HepG2 (cell line): ENCODE measurements around the gene HIBADH. TPM values are rescaled to one million over a fixed set of nuclear protein-coding genes. Genes with fewer than 3 reads are reported as not detected.

ENCODE experiments used
- ATAC-seq: fragments of 200-7000 bp; cut with Tn5 transposase; 3 replicates; pipeline ENCODE4 v1.9.1; 2020; ENCODE audit warnings: mild to moderate bottlenecking, moderate library complexity
- BruUV-seq: library from RNA; stranded (reverse); fragments of 400-500 nt; replicated peaks from 2 replicates; lab custom pipeline; 2021; lab: Mats Ljungman, UMichigan
- CTCF ChIA-PET: fragments of 300-600 bp; formaldehyde crosslinking; extraction: SDS; loops from one replicate; lab custom pipeline; 2021; ENCODE audit warnings: low total read pairs, inconsistent platforms, low intra/inter-chr PET ratio; lab: Yijun Ruan, JAX
- POLR2A ChIA-PET: fragments of 350-600 bp; sonication (Branson Sonifier 250); formaldehyde crosslinking; loops from one replicate; lab custom pipeline; 2020; ENCODE audit warnings: antibody characterized with exemption, inconsistent platforms; lab: Yijun Ruan, JAX
- DNase-seq: peaks from one replicate; pipeline ENCODE4 v3.0.0-alpha.2; 2015; ENCODE audit warnings: low spot score
- FAIRE-seq: peaks from 3 replicates; lab custom pipeline; 2011; peaks lifted over from hg19 to GRCh38; lab: Jason Lieb, UNC
- H2AFZ ChIP-seq: one replicate; pipeline ENCODE4 v1.6.1; 2011; ENCODE audit warnings: low read length, inconsistent platforms
- H3K27ac ChIP-seq: fragments of 300-600 bp; 3 replicates; pipeline ENCODE4 v1.8.0; 2011; ENCODE audit warnings: mixed run types, mild to moderate bottlenecking, mixed read lengths, low read length, inconsistent platforms; ENCODE audit not compliant: insufficient read depth; ENCODE audit errors: extremely low read length
- H3K27me3 ChIP-seq, 2 experiments: fragments of 200-600 bp in 1 of 2; 2 replicates in 1 of 2; 3 replicates in 1 of 2; pipeline versions ENCODE4 v1.6.0 to v1.8.0; 2011; ENCODE audit warnings: low read length in 2 of 2, mild to moderate bottlenecking in 2 of 2, moderate library complexity in 2 of 2, inconsistent platforms in 1 of 2; ENCODE audit not compliant: insufficient read depth in 2 of 2, control insufficient read depth in 1 of 2
- H3K36me3 ChIP-seq, 2 experiments: fragments of 200-600 bp in 1 of 2; replicated peaks in 1 of 2; 2 replicates in 1 of 2; 3 replicates in 1 of 2; pipeline versions ENCODE4 v1.5.1 to v1.8.0; 2011; ENCODE audit warnings: low read length in 2 of 2, inconsistent platforms in 1 of 2; ENCODE audit not compliant: insufficient read depth in 2 of 2, control insufficient read depth in 1 of 2
- H3K4me1 ChIP-seq: 2 replicates; pipeline ENCODE4 v1.5.1; 2012; ENCODE audit warnings: low read length, inconsistent platforms; ENCODE audit not compliant: insufficient read depth
- H3K4me2 ChIP-seq: 2 replicates; pipeline ENCODE4 v1.6.0; 2011; ENCODE audit warnings: low read depth, low read length, inconsistent platforms
- H3K4me3 ChIP-seq, 3 experiments: fragments of 200-600 bp in 1 of 3; sonication (generic), shearing (Covaris generic) in 1 of 3; replicated peaks in 1 of 3; 2 replicates each; pipeline ENCODE4 v1.5.1; 2011 to 2016; ENCODE audit warnings: low read length in 3 of 3, inconsistent platforms in 2 of 3, low read depth in 2 of 3, mild to moderate bottlenecking in 2 of 3, control low read depth in 1 of 3, mixed read lengths in 1 of 3; ENCODE audit not compliant: insufficient read depth in 1 of 3
- H3K79me2 ChIP-seq: one replicate; pipeline ENCODE4 v1.6.1; 2011; ENCODE audit warnings: low read length, inconsistent platforms; ENCODE audit not compliant: insufficient read depth
- H3K9ac ChIP-seq: 2 replicates; pipeline ENCODE4 v1.6.0; 2011; ENCODE audit warnings: mild to moderate bottlenecking, low read depth, low read length, inconsistent platforms; ENCODE audit not compliant: insufficient read depth
- H3K9me3 ChIP-seq: 2 replicates; pipeline ENCODE4 v1.5.1; 2012; ENCODE audit warnings: mild to moderate bottlenecking, low read length
- H4K20me1 ChIP-seq: 2 replicates; pipeline ENCODE4 v1.6.0; 2011; ENCODE audit warnings: inconsistent platforms, mild to moderate bottlenecking, low read length, moderate library complexity; ENCODE audit not compliant: insufficient read depth
- GABPA ChIP-seq, 2 experiments: IDR thresholded peaks; 2 replicates each; pipeline ENCODE4 v1.6.1; 2011 to 2016; ENCODE audit warnings: low read depth in 2 of 2, low read length in 1 of 2, missing biosample characterization in 1 of 2, missing genetic modification characterization in 1 of 2
- ISX ChIP-seq: sonication (generic); formaldehyde crosslinking; conservative IDR thresholded peaks from 2 replicates; pipeline ENCODE4 v1.5.0; 2020; ENCODE audit warnings: missing genetic modification reagents
- JUNB ChIP-seq: sonication (generic); formaldehyde crosslinking; IDR thresholded peaks from 2 replicates; pipeline ENCODE4 v1.8.0; 2022; ENCODE audit warnings: missing genetic modification reagents, mild to moderate bottlenecking, borderline replicate concordance
- KLF9 ChIP-seq: IDR thresholded peaks from 2 replicates; pipeline ENCODE4 v1.6.1; 2016; ENCODE audit warnings: low read depth
- MTF1 ChIP-seq: sonication (generic); formaldehyde crosslinking; IDR thresholded peaks from 2 replicates; pipeline ENCODE4 v1.5.0; 2020; ENCODE audit warnings: missing genetic modification reagents
- NPAS2 ChIP-seq: sonication (generic); formaldehyde crosslinking; IDR thresholded peaks from 2 replicates; pipeline ENCODE4 v1.8.0; 2022; ENCODE audit warnings: mild to moderate bottlenecking, missing genetic modification reagents, borderline replicate concordance
- NR1H2 ChIP-seq: sonication (generic); formaldehyde crosslinking; IDR thresholded peaks from 2 replicates; pipeline ENCODE4 v1.8.1; 2022; ENCODE audit warnings: low read depth, missing genetic modification reagents, borderline replicate concordance
- RBFOX2 ChIP-seq: fragments of 200-400 bp; formaldehyde crosslinking; IDR thresholded peaks from 2 replicates; pipeline ENCODE4 v1.6.1; 2017; ENCODE audit warnings: low read depth, mild to moderate bottlenecking, low read length
- TSC22D2 ChIP-seq: sonication (generic); formaldehyde crosslinking; IDR thresholded peaks from 2 replicates; pipeline ENCODE4 v1.5.1; 2020; ENCODE audit warnings: missing genetic modification reagents, mild to moderate bottlenecking, borderline replicate concordance
- WIZ ChIP-seq: sonication (generic); formaldehyde crosslinking; IDR thresholded peaks from 2 replicates; pipeline ENCODE4 v1.5.1; 2020; ENCODE audit warnings: mild to moderate bottlenecking, missing genetic modification reagents
- ZBTB26 ChIP-seq: IDR thresholded peaks from 2 replicates; pipeline ENCODE4 v1.6.1; 2016; ENCODE audit warnings: missing compliant biosample characterization, missing genetic modification reagents, borderline replicate concordance
- ZFP37 ChIP-seq: sonication (generic); formaldehyde crosslinking; IDR thresholded peaks from 2 replicates; pipeline ENCODE4 v1.4.0; 2020; ENCODE audit warnings: missing genetic modification reagents, borderline replicate concordance
- ZNF232 ChIP-seq: sonication (generic); formaldehyde crosslinking; IDR thresholded peaks from 2 replicates; pipeline ENCODE4 v1.4.0; 2020; ENCODE audit warnings: missing genetic modification reagents, borderline replicate concordance
- ZNF343 ChIP-seq: sonication (generic); formaldehyde crosslinking; IDR thresholded peaks from 2 replicates; pipeline ENCODE4 v1.4.0; 2020; ENCODE audit warnings: mild to moderate bottlenecking, missing genetic modification reagents
- ZNF780A ChIP-seq: sonication (generic); formaldehyde crosslinking; IDR thresholded peaks from 2 replicates; pipeline ENCODE4 v1.8.0; 2022; ENCODE audit warnings: mild to moderate bottlenecking, missing genetic modification reagents, moderate library complexity
- ZZZ3 ChIP-seq: sonication (generic); formaldehyde crosslinking; IDR thresholded peaks from 2 replicates; pipeline ENCODE4 v1.4.0; 2020; ENCODE audit warnings: missing genetic modification reagents, mild to moderate bottlenecking, borderline replicate concordance
- WGBS: methylation state at CpG from one replicate; pipeline ENCODE4 v1.1.6; 2017; ENCODE audit warnings: low lambda C conversion rate; 5-methylcytosine and 5-hydroxymethylcytosine counted together
- in situ Hi-C: cut with HindIII; loops from 2 replicates; pipeline ENCODE4 v1.10.0; 2017; ENCODE audit warnings: low pct_unique_long_range_greater_than_20kb; ENCODE audit not compliant: extremely low pct_ligation_motif_present
- intact Hi-C: fragments of 100-400 bp; cut with micrococcal nuclease; formaldehyde crosslinking; loops from one replicate; pipeline ENCODE4 v1.10.0; 2022; ENCODE audit not compliant: unreplicated experiment
- polyA plus RNA-seq, 8 experiments: library from polyadenylated mRNA; depleted of rRNA in 3 of 8; stranded (reverse) in 7 of 8; unstranded in 1 of 8; fragments of >200 nt; fragmentation: Illumina TruSeq in 4 of 8; extraction: Trizol in 4 of 8; gene quantifications; 2 replicates each; pipeline versions ENCODE4 v1.2.1 to v1.2.3, GENCODE V29; 2011 to 2016; ENCODE audit warnings: low read depth in 4 of 8, missing spikeins in 1 of 8, mixed read lengths in 1 of 8; ENCODE audit not compliant: insufficient read depth in 1 of 8
- total RNA-seq, 5 experiments: library from RNA; depleted of rRNA; stranded (reverse); fragments of >200 nt; fragmentation: Illumina TruSeq; extraction: Trizol; gene quantifications; 2 replicates each; pipeline ENCODE4 v1.2.3, GENCODE V29; 2016; ENCODE audit warnings: low read depth in 1 of 5
- TF ChIP-seq, protein P1 (sequence below): sonication (generic); formaldehyde crosslinking; IDR thresholded peaks from 2 replicates; pipeline ENCODE4 v1.5.0; 2020; ENCODE audit warnings: mild to moderate bottlenecking, missing genetic modification reagents, borderline replicate concordance
- TF ChIP-seq, protein P2 (sequence below): IDR thresholded peaks from 2 replicates; pipeline ENCODE4 v1.6.1; 2018; ENCODE audit warnings: missing genetic modification reagents, mild to moderate bottlenecking, missing compliant biosample characterization
- TF ChIP-seq, protein P3 (sequence below): sonication (generic); formaldehyde crosslinking; IDR thresholded peaks from 2 replicates; pipeline ENCODE4 v1.5.0; 2020; ENCODE audit warnings: missing genetic modification reagents

HIBADH gene
- total and polyA plus RNA-seq, 2 of the 13 experiments (the other 11 are each of a cell fraction or from before 2014, with no cell fraction given) = 49.9 to 59.5 TPM

DNA sequence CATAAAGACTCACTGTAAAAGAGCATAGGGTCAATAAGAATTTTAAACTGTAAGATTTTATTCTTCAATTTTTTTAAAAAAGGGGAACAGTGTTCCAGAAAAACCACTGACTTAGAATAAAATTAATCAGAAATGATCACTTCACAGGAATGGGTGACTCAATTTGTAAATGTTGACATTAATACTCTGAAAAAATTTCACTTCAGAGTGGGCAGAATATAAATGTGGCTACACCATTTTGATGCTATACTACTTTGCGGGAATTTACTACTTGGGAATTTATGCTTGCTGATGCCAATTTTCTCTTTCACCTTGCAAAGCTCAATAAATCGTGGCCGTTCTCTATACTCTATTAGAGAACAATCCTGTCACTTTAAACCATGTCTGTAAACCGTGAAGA is 126.9 kb downstream of the HIBADH start (continued):
- TF ChIP-seq, protein P1, sequence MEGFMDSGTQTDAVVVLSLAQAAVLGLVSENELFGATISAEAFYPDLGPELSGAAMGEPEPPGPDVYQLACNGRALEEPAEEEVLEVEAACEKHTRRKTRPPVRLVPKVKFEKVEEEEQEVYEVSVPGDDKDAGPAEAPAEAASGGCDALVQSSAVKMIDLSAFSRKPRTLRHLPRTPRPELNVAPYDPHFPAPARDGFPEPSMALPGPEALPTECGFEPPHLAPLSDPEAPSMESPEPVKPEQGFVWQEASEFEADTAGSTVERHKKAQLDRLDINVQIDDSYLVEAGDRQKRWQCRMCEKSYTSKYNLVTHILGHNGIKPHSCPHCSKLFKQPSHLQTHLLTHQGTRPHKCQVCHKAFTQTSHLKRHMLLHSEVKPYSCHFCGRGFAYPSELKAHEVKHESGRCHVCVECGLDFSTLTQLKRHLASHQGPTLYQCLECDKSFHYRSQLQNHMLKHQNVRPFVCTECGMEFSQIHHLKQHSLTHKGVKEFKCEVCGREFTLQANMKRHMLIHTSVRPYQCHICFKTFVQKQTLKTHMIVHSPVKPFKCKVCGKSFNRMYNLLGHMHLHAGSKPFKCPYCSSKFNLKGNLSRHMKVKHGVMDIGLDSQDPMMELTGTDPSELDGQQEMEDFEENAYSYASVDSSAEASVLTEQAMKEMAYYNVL (CRISPR knock-in tag) = no peak
- TF ChIP-seq RBFOX2 = no peak
- TF ChIP-seq NPAS2 (CRISPR knock-in tag) = no peak
- TF ChIP-seq ZBTB26 = no peak
- no peak for TF ChIP-seq JUNB (CRISPR knock-in tag)

- POLR2A ChIA-PET = no interaction called here
- ATAC-seq (no peak), DNase-seq (no peak), FAIRE-seq (no peak)
- BruUV-seq = no TSS peak
- H3K79me2 ChIP-seq = no peaks in the 10 kb centered on the region
- no peaks in the 10 kb centered on the region for H4K20me1 ChIP-seq
- peaks cover 4 to 24% of the 10 kb centered on the region in 2 experiments for H3K36me3 ChIP-seq
- no peak overlapping the region for H3K4me3 ChIP-seq
- H3K27ac ChIP-seq = no peak overlapping the region
- WGBS = 96% methylated on average over 6 of the region's 6 CpGs
- in situ Hi-C loops = no loop called here
- H3K9ac ChIP-seq = no peak overlapping the region
- H3K27me3 ChIP-seq = no peaks in the 10 kb centered on the region
- intact Hi-C loops = no loop called here
- CTCF ChIA-PET = no interaction called here
- no peaks in the 10 kb centered on the region for H3K9me3 ChIP-seq
- H3K4me1 ChIP-seq = no peaks in the 10 kb centered on the region
- no peak overlapping the region for H2AFZ ChIP-seq
- no peak overlapping the region for H3K4me2 ChIP-seq
- no peak for TF ChIP-seq NR1H2
- TF ChIP-seq ZZZ3 (CRISPR knock-in tag) = no peak
- TF ChIP-seq MTF1 (CRISPR knock-in tag) = no peak
- TF ChIP-seq WIZ (CRISPR knock-in tag) = no peak
- no peak for TF ChIP-seq ZNF343 (CRISPR knock-in tag)
- no peak for TF ChIP-seq ZNF780A
- no peak for TF ChIP-seq TSC22D2 (CRISPR knock-in tag)
- TF ChIP-seq ZFP37 (CRISPR knock-in tag) = no peak
- TF ChIP-seq, protein P2, sequence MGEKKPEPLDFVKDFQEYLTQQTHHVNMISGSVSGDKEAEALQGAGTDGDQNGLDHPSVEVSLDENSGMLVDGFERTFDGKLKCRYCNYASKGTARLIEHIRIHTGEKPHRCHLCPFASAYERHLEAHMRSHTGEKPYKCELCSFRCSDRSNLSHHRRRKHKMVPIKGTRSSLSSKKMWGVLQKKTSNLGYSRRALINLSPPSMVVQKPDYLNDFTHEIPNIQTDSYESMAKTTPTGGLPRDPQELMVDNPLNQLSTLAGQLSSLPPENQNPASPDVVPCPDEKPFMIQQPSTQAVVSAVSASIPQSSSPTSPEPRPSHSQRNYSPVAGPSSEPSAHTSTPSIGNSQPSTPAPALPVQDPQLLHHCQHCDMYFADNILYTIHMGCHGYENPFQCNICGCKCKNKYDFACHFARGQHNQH (CRISPR knock-in tag) = no peak
- no peak for TF ChIP-seq ISX
- TF ChIP-seq GABPA (IDR thresholded peaks at IDR 0.05; ENCODE audit: low read depth, low read length) = no peak
- no peak for TF ChIP-seq GABPA (CRISPR knock-in tag; IDR thresholded peaks at IDR 0.05; ENCODE audit: low read depth)
- no peak for TF ChIP-seq ZNF232
- TF ChIP-seq KLF9 (CRISPR knock-in tag) = no peak
- TF ChIP-seq, protein P3, sequence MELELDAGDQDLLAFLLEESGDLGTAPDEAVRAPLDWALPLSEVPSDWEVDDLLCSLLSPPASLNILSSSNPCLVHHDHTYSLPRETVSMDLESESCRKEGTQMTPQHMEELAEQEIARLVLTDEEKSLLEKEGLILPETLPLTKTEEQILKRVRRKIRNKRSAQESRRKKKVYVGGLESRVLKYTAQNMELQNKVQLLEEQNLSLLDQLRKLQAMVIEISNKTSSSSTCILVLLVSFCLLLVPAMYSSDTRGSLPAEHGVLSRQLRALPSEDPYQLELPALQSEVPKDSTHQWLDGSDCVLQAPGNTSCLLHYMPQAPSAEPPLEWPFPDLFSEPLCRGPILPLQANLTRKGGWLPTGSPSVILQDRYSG = no peak
Observed at GRCh38 chr7:27533652-27534081, 129.0 kb downstream of the HIBADH start.
